Endodermal cell (in vitro differentiated cells): ENCODE measurements around the gene COL13A1. TPM values are rescaled to one million over a fixed set of nuclear protein-coding genes. Genes with fewer than 3 reads are reported as not detected.
A peak's percentile ranks its signal among the peaks of the same experiment; 100 is the strongest.

Experiments used
- DNase-seq: peaks from one replicate; pipeline ENCODE4 v3.0.0-alpha.2; 2017
- H3K27ac ChIP-seq: 2 replicates; pipeline ENCODE4 v1.5.1; 2013; ENCODE audit warnings: mild to moderate bottlenecking, low read depth, low read length, moderate library complexity
- H3K27me3 ChIP-seq: 2 replicates; pipeline ENCODE4 v1.6.1; 2013; ENCODE audit warnings: mild to moderate bottlenecking, low read length, moderate library complexity; ENCODE audit not compliant: insufficient read depth, control insufficient read depth, poor library complexity, severe bottlenecking
- H3K36me3 ChIP-seq: 2 replicates; pipeline ENCODE4 v1.7.0; 2013; ENCODE audit warnings: mild to moderate bottlenecking, low read length, moderate library complexity; ENCODE audit not compliant: control insufficient read depth, insufficient read depth
- H3K4me1 ChIP-seq: one replicate; pipeline ENCODE4 v1.7.0; 2013; ENCODE audit warnings: low read length; ENCODE audit not compliant: control insufficient read depth, insufficient read depth
- H3K4me3 ChIP-seq: 2 replicates; pipeline ENCODE4 v1.5.1; 2013; ENCODE audit warnings: mild to moderate bottlenecking, low read length, moderate library complexity
- H3K9ac ChIP-seq: 2 replicates; pipeline ENCODE4 v1.6.1; 2013; ENCODE audit warnings: mild to moderate bottlenecking, low read length, moderate library complexity; ENCODE audit not compliant: poor library complexity, severe bottlenecking; ENCODE audit errors: extremely low read depth
- H3K9me3 ChIP-seq: 2 replicates; pipeline ENCODE4 v1.6.1; 2013; ENCODE audit warnings: mild to moderate bottlenecking, low read length, moderate library complexity; ENCODE audit not compliant: control insufficient read depth
- H3K27ac Mint-ChIP-seq: 2 replicates; pipeline ENCODE4 v1.8.0; 2020; ENCODE audit warnings: mixed read lengths
- H3K27me3 Mint-ChIP-seq: 2 replicates; pipeline ENCODE4 v1.8.0; 2021; ENCODE audit warnings: mild to moderate bottlenecking, mixed read lengths; ENCODE audit not compliant: insufficient read depth
- H3K36me3 Mint-ChIP-seq: 2 replicates; pipeline ENCODE4 v1.8.0; 2020; ENCODE audit warnings: low read depth, mixed read lengths
- H3K4me1 Mint-ChIP-seq: 2 replicates; pipeline ENCODE4 v1.8.0; 2020; ENCODE audit warnings: mixed read lengths
- H3K4me3 Mint-ChIP-seq: 2 replicates; pipeline ENCODE4 v1.8.0; 2020; ENCODE audit warnings: mild to moderate bottlenecking, moderate library complexity, mixed read lengths
- H3K9me3 Mint-ChIP-seq: 2 replicates; pipeline ENCODE4 v1.8.0; 2020; ENCODE audit warnings: mild to moderate bottlenecking, mixed read lengths
- WGBS, 2 experiments: methylation state at CpG; one replicate each; pipeline versions ENCODE4 v1.1.5 to v1.1.7; 2013; ENCODE audit warnings: missing lambda C conversion rate in 2 of 2, mixed read lengths in 1 of 2; ENCODE audit not compliant: insufficient coverage in 1 of 2, insufficient read length in 1 of 2; 5-methylcytosine and 5-hydroxymethylcytosine counted together
- total RNA-seq, 2 donors: library from RNA; stranded (reverse); fragmentation: NEBNext Ultra II Directional in 1 of 2; extraction: Animal tissue kit (Norgen Biotek cat#: 25700) in 1 of 2; gene quantifications; 2 replicates in 1 of 2; 3 replicates in 1 of 2; pipeline ENCODE4 v1.2.1, GENCODE V29; 2021
- TF ChIP-seq, protein P1 (sequence below): fragments of 200-600 bp; sonication (generic); conservative IDR thresholded peaks from 2 replicates; pipeline ENCODE4 v1.5.0; 2021; ENCODE audit warnings: antibody characterized with exemption, mild to moderate bottlenecking

COL13A1 gene
- total RNA-seq, 2 donors from 2014 or later, result 15.9 to 20.7 TPM

GRCh38 chr10:69902835-69903535 is 101.3 kb downstream of the COL13A1 start:
- Histone ChIP-seq H3K4me1 (peaks cover 18% of the 10 kb centered on the region), H3K4me3 (no peak overlapping the region), H3K9me3 (no peaks in the 10 kb centered on the region), H3K36me3 (no peaks in the 10 kb centered on the region), H3K9ac (no peak overlapping the region), H3K27me3 (no peaks in the 10 kb centered on the region), H3K27ac (no peak overlapping the region)
- Mint-ChIP-seq H3K9me3 (no peaks in the 10 kb centered on the region), H3K27me3 (no peaks in the 10 kb centered on the region), H3K36me3 (peaks cover 9% of the 10 kb centered on the region), H3K4me3 (no peak overlapping the region), H3K4me1 (peaks cover 31% of the 10 kb centered on the region), H3K27ac (no peak overlapping the region)
- DNase-seq, result no peak
- TF ChIP-seq, protein P1, sequence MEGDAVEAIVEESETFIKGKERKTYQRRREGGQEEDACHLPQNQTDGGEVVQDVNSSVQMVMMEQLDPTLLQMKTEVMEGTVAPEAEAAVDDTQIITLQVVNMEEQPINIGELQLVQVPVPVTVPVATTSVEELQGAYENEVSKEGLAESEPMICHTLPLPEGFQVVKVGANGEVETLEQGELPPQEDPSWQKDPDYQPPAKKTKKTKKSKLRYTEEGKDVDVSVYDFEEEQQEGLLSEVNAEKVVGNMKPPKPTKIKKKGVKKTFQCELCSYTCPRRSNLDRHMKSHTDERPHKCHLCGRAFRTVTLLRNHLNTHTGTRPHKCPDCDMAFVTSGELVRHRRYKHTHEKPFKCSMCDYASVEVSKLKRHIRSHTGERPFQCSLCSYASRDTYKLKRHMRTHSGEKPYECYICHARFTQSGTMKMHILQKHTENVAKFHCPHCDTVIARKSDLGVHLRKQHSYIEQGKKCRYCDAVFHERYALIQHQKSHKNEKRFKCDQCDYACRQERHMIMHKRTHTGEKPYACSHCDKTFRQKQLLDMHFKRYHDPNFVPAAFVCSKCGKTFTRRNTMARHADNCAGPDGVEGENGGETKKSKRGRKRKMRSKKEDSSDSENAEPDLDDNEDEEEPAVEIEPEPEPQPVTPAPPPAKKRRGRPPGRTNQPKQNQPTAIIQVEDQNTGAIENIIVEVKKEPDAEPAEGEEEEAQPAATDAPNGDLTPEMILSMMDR, result no peak
- WGBS, 2 experiments, result 66 to 79% methylated on average over 4 to 7 of the region's 7 CpGs

DNA sequence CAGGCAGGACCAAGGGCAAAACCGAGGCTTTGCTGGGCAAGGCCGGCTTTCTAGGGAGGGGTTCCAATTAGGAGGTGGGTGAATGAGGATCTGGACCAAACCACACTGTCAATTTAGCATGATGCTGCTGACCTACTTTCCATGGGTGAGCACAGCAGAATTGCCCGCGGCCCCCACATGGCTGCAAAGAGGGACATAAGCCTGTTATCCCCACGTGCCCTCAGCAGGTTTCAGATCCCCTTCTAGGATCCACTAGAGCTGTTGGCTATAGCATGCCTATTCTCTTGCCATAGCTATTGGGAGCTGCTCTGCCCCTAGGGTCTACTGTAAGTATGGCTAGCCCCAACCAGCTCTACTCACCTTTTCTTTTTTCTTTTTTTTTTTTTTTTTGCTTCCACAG is 102.8 kb downstream of the COL13A1 start:
- Mint-ChIP-seq H3K4me1 (peaks cover 27% of the 10 kb centered on the region), H3K4me3 (no peak overlapping the region), H3K27me3 (no peaks in the 10 kb centered on the region), H3K9me3 (no peaks in the 10 kb centered on the region), H3K36me3 (peaks cover 9% of the 10 kb centered on the region), H3K27ac (no peak overlapping the region)
- no peak overlapping the region for H3K27ac ChIP-seq
- H3K27me3 ChIP-seq, result no peaks in the 10 kb centered on the region
- no peak overlapping the region for H3K4me3 ChIP-seq
- H3K4me1 ChIP-seq, result peaks cover 15% of the 10 kb centered on the region
- H3K9ac ChIP-seq, result no peak overlapping the region
- H3K36me3 ChIP-seq, result no peaks in the 10 kb centered on the region
- 92 to 94% methylated on average over 3 to 5 of the region's 5 CpGs for WGBS, 2 experiments
- TF ChIP-seq, protein P1, result peak; percentile 51
- DNase-seq, result no peak
- no peaks in the 10 kb centered on the region for H3K9me3 ChIP-seq

- H3K4me1 Mint-ChIP-seq, result peaks cover 21% of the 10 kb centered on the region
- 96 to 100% methylated on average over 1 to 4 of the region's 4 CpGs for WGBS, 2 experiments
- Histone ChIP-seq H3K9ac (no peak overlapping the region), H3K9me3 (no peaks in the 10 kb centered on the region), H3K27me3 (no peaks in the 10 kb centered on the region), H3K36me3 (no peaks in the 10 kb centered on the region), H3K27ac (no peak overlapping the region), H3K4me1 (peaks cover 7% of the 10 kb centered on the region), H3K4me3 (no peak overlapping the region)
- H3K9me3 Mint-ChIP-seq, result no peaks in the 10 kb centered on the region
- no peak overlapping the region for H3K27ac Mint-ChIP-seq
- TF ChIP-seq, protein P1, result no peak
- H3K4me3 Mint-ChIP-seq, result no peak overlapping the region
- peaks cover 9% of the 10 kb centered on the region for H3K36me3 Mint-ChIP-seq
- H3K27me3 Mint-ChIP-seq, result no peaks in the 10 kb centered on the region
- no peak for DNase-seq
These were observed 104.7 kb downstream of the COL13A1 start for GRCh38 chr10:69906425-69906824.
